Smooth muscle cell (in vitro differentiated cells): ENCODE data around the gene DMBT1. TPM values are rescaled to one million over a fixed set of nuclear protein-coding genes. Genes with fewer than 3 reads are reported as not detected.

Experiments
- DNase-seq: peaks from one replicate; lab custom pipeline; 2025; ENCODE audit not compliant: unreplicated experiment; lab: John Stamatoyannopoulos, UW
- H2AFZ ChIP-seq: fragments of 200-600 bp; sonication (generic); 2 replicates; pipeline ENCODE4 v1.6.0; 2016; ENCODE audit warnings: antibody characterized with exemption, low read depth, mild to moderate bottlenecking
- H3F3A ChIP-seq: fragments of 200-600 bp; sonication (generic); 2 replicates; pipeline ENCODE4 v1.6.0; 2017; ENCODE audit warnings: antibody characterized with exemption, low read depth
- H3K27ac ChIP-seq: fragments of 200-600 bp; sonication (generic); 2 replicates; pipeline ENCODE4 v1.5.1; 2016; ENCODE audit warnings: low read depth, mild to moderate bottlenecking
- H3K27me3 ChIP-seq: fragments of 200-600 bp; sonication (generic); 2 replicates; pipeline ENCODE4 v1.6.1; 2016; ENCODE audit warnings: low read depth, mild to moderate bottlenecking
- H3K36me3 ChIP-seq: fragments of 200-600 bp; sonication (generic); 2 replicates; pipeline ENCODE4 v1.5.1; 2016; ENCODE audit warnings: low read depth
- H3K4me1 ChIP-seq: fragments of 200-600 bp; sonication (generic); 2 replicates; pipeline ENCODE4 v1.5.1; 2016; ENCODE audit warnings: low read depth
- H3K4me2 ChIP-seq: fragments of 200-600 bp; sonication (generic); 2 replicates; pipeline ENCODE4 v1.6.0; 2016; ENCODE audit warnings: mild to moderate bottlenecking
- H3K4me3 ChIP-seq: fragments of 200-600 bp; sonication (generic); 2 replicates; pipeline ENCODE4 v1.5.1; 2016; ENCODE audit warnings: mild to moderate bottlenecking
- H3K79me2 ChIP-seq: fragments of 200-600 bp; sonication (generic); 2 replicates; pipeline ENCODE4 v1.6.0; 2016; ENCODE audit warnings: low read depth, mild to moderate bottlenecking
- H3K9ac ChIP-seq: fragments of 200-600 bp; sonication (generic); 2 replicates; pipeline ENCODE4 v1.6.0; 2016; ENCODE audit warnings: low read depth
- H3K9me3 ChIP-seq: fragments of 200-600 bp; sonication (generic); replicated peaks from 2 replicates; pipeline ENCODE4 v1.5.1; 2016; ENCODE audit warnings: low read depth
- H4K20me1 ChIP-seq: fragments of 200-600 bp; sonication (generic); 2 replicates; pipeline ENCODE4 v1.6.0; 2016; ENCODE audit warnings: low read depth
- CTCF ChIP-seq: fragments of 200-600 bp; sonication (generic); IDR thresholded peaks from 2 replicates; pipeline ENCODE4 v1.5.1; 2017; ENCODE audit warnings: borderline replicate concordance, mild to moderate bottlenecking, antibody characterized with exemption; ENCODE audit not compliant: insufficient read depth, poor library complexity, severe bottlenecking
- WGBS: methylation state at CpG from one replicate; pipeline ENCODE4 v1.1.7; 2016; ENCODE audit warnings: low lambda C conversion rate; 5-methylcytosine and 5-hydroxymethylcytosine counted together
- polyA plus RNA-seq: library from polyadenylated mRNA; unstranded; fragments of >200 nt; fragmentation: Nextera tagmentation; extraction: Ambion mirVana; gene quantifications from 2 replicates; pipeline ENCODE4 v1.2.1, GENCODE V29; 2016
- total RNA-seq: library from RNA; depleted of rRNA; stranded (reverse); fragments of >200 nt; gene quantifications from 2 replicates; pipeline ENCODE4 v1.2.3, GENCODE V29; 2014

Gene DMBT1
- total and polyA plus RNA-seq, 2 experiments from 2014 or later, result not detected

- H3K27ac ChIP-seq, result no peak overlapping the region
- H3K79me2 ChIP-seq, result no peaks in the 10 kb centered on the region
- no peak overlapping the region for H3K4me2 ChIP-seq
- no peaks in the 10 kb centered on the region for H3K9me3 ChIP-seq
- H3K27me3 ChIP-seq, result no peaks in the 10 kb centered on the region
- no peak for TF ChIP-seq CTCF
- H3K9ac ChIP-seq, result no peak overlapping the region
- no peaks in the 10 kb centered on the region for H4K20me1 ChIP-seq
- no peak overlapping the region for H2AFZ ChIP-seq
- 51% methylated on average over 3 of the region's 3 CpGs for WGBS
- H3K36me3 ChIP-seq, result no peaks in the 10 kb centered on the region
- no peaks in the 10 kb centered on the region for H3K4me1 ChIP-seq
- no peak for DNase-seq
- H3K4me3 ChIP-seq, result no peak overlapping the region
- no peaks in the 10 kb centered on the region for H3F3A ChIP-seq
Observed at GRCh38 chr10:122640921-122641320, 80.4 kb downstream of the DMBT1 start.

GRCh38 chr10:122642726-122643605 is 82.4 kb downstream of the DMBT1 start:
- H3K79me2 ChIP-seq, result no peaks in the 10 kb centered on the region
- no peak overlapping the region for H3K4me3 ChIP-seq
- H3K9me3 ChIP-seq, result no peaks in the 10 kb centered on the region
- no peaks in the 10 kb centered on the region for H3K27me3 ChIP-seq
- no peaks in the 10 kb centered on the region for H3K36me3 ChIP-seq
- no peaks in the 10 kb centered on the region for H4K20me1 ChIP-seq
- TF ChIP-seq CTCF, result no peak
- no peak overlapping the region for H3K4me2 ChIP-seq
- H3K4me1 ChIP-seq, result no peaks in the 10 kb centered on the region
- no peak overlapping the region for H2AFZ ChIP-seq
- H3F3A ChIP-seq, result no peaks in the 10 kb centered on the region
- WGBS, result 89% methylated on average over 31 of the region's 31 CpGs
- no peak overlapping the region for H3K9ac ChIP-seq
- DNase-seq, result no peak
- no peak overlapping the region for H3K27ac ChIP-seq

GRCh38 chr10:122643931-122644534 is 83.5 kb downstream of the DMBT1 start:
- no peak for TF ChIP-seq CTCF
- H4K20me1 ChIP-seq, result no peaks in the 10 kb centered on the region

More at GRCh38 chr10:122643931-122644534, 83.5 kb downstream of the DMBT1 start:
- Histone ChIP-seq H3K4me1 (no peaks in the 10 kb centered on the region), H2AFZ (no peak overlapping the region), H3F3A (no peaks in the 10 kb centered on the region), H3K36me3 (no peaks in the 10 kb centered on the region), H3K9ac (no peak overlapping the region), H3K79me2 (no peaks in the 10 kb centered on the region), H3K4me3 (no peak overlapping the region), H3K9me3 (no peaks in the 10 kb centered on the region), H3K27me3 (no peaks in the 10 kb centered on the region), H3K4me2 (no peak overlapping the region), H3K27ac (no peak overlapping the region)
- DNase-seq, result no peak
- WGBS, result 84% methylated on average over 13 of the region's 13 CpGs
